Adrenal gland (tissue), 5 donors: Measurements from ENCODE around the gene MED12L.

ENCODE experiments used
- CTCF ChIP-seq, 6 experiments: fragments of 450-650 bp in 4 of 6; fragments of 200-600 bp in 2 of 6; sonication (generic) in 1 of 6; IDR thresholded peaks; 1 replicate in 5 of 6; 2 replicates in 1 of 6; pipeline versions ENCODE4 v1.5.1 to v1.8.0; 2016 to 2021; ENCODE audit warnings: antibody characterized with exemption in 6 of 6, mild to moderate bottlenecking in 2 of 6, moderate library complexity in 1 of 6
- POLR2A ChIP-seq, 2 donors: fragments of 450-650 bp; IDR thresholded peaks; one replicate each; pipeline ENCODE4 v1.6.1; 2017; ENCODE audit warnings: antibody characterized with exemption in 2 of 2, mild to moderate bottlenecking in 2 of 2, moderate library complexity in 1 of 2
- donor health status: DM: no; HTN: no; CAD: no.

DNA sequence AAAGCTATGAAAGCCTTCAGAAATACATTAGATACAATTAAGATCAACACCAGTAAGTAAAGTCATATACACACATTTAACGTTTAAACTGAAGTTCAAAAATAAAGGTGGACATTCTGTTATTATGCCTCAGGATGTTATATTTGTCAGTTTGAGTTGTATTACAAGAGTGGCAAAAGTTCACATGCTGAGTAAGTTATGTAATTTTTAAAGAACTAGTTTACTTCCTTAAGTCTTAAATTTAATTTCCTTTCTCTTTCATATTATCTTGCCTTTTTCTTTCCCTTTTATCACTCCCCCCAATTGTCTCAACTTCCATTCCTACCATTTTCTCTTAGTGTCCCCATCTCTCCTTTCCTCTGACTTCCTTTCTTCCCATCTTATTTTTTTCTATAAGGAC lies 236.1 kb downstream of the MED12L start:
- no peak for TF ChIP-seq CTCF (IDR thresholded peaks at IDR 0.05)
- TF ChIP-seq POLR2A (IDR thresholded peaks at IDR 0.05): no peak
